GM21367 (cell line): ENCODE results near the gene LYZL6.

Experiments used
- ATAC-seq: cut with Tn5 transposase; IDR thresholded peaks from one replicate; pipeline ENCODE4 v1.9.1; 2021; ENCODE audit not compliant: unreplicated experiment

The LYZL6 gene

DNA sequence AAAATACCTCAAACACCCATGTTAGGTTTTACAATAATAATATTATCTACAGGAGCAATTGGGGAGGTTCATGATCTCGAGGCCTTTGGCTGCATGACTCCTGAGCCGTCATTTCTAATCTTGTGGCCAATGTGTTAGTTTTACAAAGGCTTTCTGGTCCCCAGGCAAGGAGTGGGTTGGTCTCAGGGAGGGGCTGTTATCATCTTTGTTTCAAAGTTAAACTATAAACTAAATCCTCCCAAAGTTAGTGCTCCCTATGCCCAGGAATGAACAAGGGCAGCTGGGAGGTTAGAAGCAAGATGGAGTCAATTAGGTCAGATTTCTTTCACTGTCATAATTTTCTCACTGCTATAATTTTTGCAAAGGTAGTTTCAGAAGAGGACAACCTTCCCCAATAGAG is 54.3 kb downstream of the LYZL6 start:
- ATAC-seq: no peak
